K562 (cell line): ENCODE data around the gene MPRIP. TPM values are rescaled to one million over a fixed set of nuclear protein-coding genes. Genes with fewer than 3 reads are reported as not detected.

Experiments used
- ATAC-seq: fragments of 200-7000 bp; cut with Tn5 transposase; 3 replicates; pipeline ENCODE4 v1.9.1; 2020; ENCODE audit warnings: moderate library complexity
- BruUV-seq: library from RNA; stranded (reverse); fragments of 400-500 nt; replicated peaks from 2 replicates; lab custom pipeline; 2021; lab: Mats Ljungman, UMichigan
- CTCF ChIA-PET: fragments of 300-600 bp; formaldehyde crosslinking; extraction: SDS; loops from one replicate; lab custom pipeline; 2021; ENCODE audit warnings: low intra/inter-chr PET ratio; lab: Yijun Ruan, JAX
- POLR2A ChIA-PET: fragments of 300-600, 350-650 bp; sonication (Branson Sonifier 250); formaldehyde crosslinking; extraction: SDS; loops from one replicate; lab custom pipeline; 2021; ENCODE audit warnings: antibody characterized with exemption, inconsistent platforms; lab: Yijun Ruan, JAX
- DNase-seq, 4 experiments: peaks; one replicate each; pipeline versions ENCODE4 v3.0.0 to v3.0.0-alpha.2; 2011 to 2018; ENCODE audit warnings: low spot score in 3 of 4, mixed read lengths in 3 of 4; ENCODE audit errors: extremely low read depth in 1 of 4
- FAIRE-seq: peaks from 2 replicates; lab custom pipeline; 2011; peaks lifted over from hg19 to GRCh38; lab: Jason Lieb, UNC
- H2AFZ ChIP-seq: 2 replicates; pipeline ENCODE4 v1.6.0; 2011; ENCODE audit warnings: low read depth, low read length, control low read depth, inconsistent platforms
- H3K27ac ChIP-seq: fragments of 200-600 bp; 3 replicates; pipeline ENCODE4 v1.8.0; 2011; ENCODE audit warnings: low read depth, mild to moderate bottlenecking, control low read depth, inconsistent platforms, low read length, moderate library complexity, mixed read lengths; ENCODE audit errors: extremely low read depth
- H3K27me3 ChIP-seq, 2 experiments: fragments of 300-600 bp in 1 of 2; 2 replicates in 1 of 2; 3 replicates in 1 of 2; pipeline versions ENCODE4 v1.6.0 to v1.8.0; 2011; ENCODE audit warnings: inconsistent platforms in 2 of 2, low read length in 2 of 2, mild to moderate bottlenecking in 1 of 2, mixed read lengths in 1 of 2, moderate library complexity in 1 of 2; ENCODE audit not compliant: control insufficient read depth in 2 of 2, insufficient read depth in 2 of 2
- H3K36me3 ChIP-seq: fragments of 300-600 bp; 3 replicates; pipeline ENCODE4 v1.8.0; 2011; ENCODE audit warnings: mild to moderate bottlenecking, low read length, inconsistent platforms; ENCODE audit not compliant: control insufficient read depth, insufficient read depth
- H3K4me1 ChIP-seq, 2 experiments: fragments of 200-600 bp in 1 of 2; replicated peaks in 1 of 2; 2 replicates in 1 of 2; 3 replicates in 1 of 2; pipeline versions ENCODE4 v1.5.1 to v1.8.0; 2011; ENCODE audit warnings: inconsistent platforms in 2 of 2, low read length in 2 of 2, mild to moderate bottlenecking in 1 of 2, mixed read lengths in 1 of 2, moderate library complexity in 1 of 2; ENCODE audit not compliant: control insufficient read depth in 2 of 2, insufficient read depth in 2 of 2
- H3K4me2 ChIP-seq: 2 replicates; pipeline ENCODE4 v1.6.1; 2011; ENCODE audit warnings: low read length, control low read depth, inconsistent platforms, mixed read lengths; ENCODE audit not compliant: insufficient read depth
- H3K4me3 ChIP-seq: fragments of 200-600 bp; sonication (generic), shearing (Covaris generic); 2 replicates; pipeline ENCODE4 v1.5.1; 2016; ENCODE audit warnings: control low read depth, inconsistent platforms
- H3K79me2 ChIP-seq: fragments of 200-600 bp; 3 replicates; pipeline ENCODE4 v1.8.0; 2011; ENCODE audit warnings: low read length, inconsistent platforms; ENCODE audit not compliant: control insufficient read depth, insufficient read depth
- H3K9ac ChIP-seq, 2 experiments: 2 replicates each; pipeline versions ENCODE4 v1.6.0 to v1.6.1; 2011; ENCODE audit warnings: low read depth in 2 of 2, low read length in 2 of 2, control low read depth in 1 of 2, inconsistent platforms in 1 of 2, mild to moderate bottlenecking in 1 of 2, mixed read lengths in 1 of 2; ENCODE audit not compliant: insufficient read depth in 1 of 2
- H3K9me1 ChIP-seq: one replicate; pipeline ENCODE4 v1.6.0; 2011; ENCODE audit warnings: inconsistent platforms, mild to moderate bottlenecking, low read length, moderate library complexity; ENCODE audit not compliant: control insufficient read depth, insufficient read depth
- H3K9me3 ChIP-seq: replicated peaks from 2 replicates; pipeline ENCODE4 v1.5.1; 2011; ENCODE audit warnings: low read depth, low read length, inconsistent platforms; ENCODE audit not compliant: control insufficient read depth, insufficient read depth
- H4K20me1 ChIP-seq: replicated peaks from 2 replicates; pipeline ENCODE4 v1.6.1; 2011; ENCODE audit warnings: low read length, inconsistent platforms, mixed read lengths; ENCODE audit not compliant: control insufficient read depth, insufficient read depth
- BRD9 ChIP-seq: fragments of 450-650 bp; IDR thresholded peaks from 2 replicates; pipeline ENCODE4 v1.6.1; 2018; ENCODE audit warnings: low read depth; ENCODE audit not compliant: partially characterized antibody
- STAG1 ChIP-seq: sonication (generic); formaldehyde crosslinking; IDR thresholded peaks from 2 replicates; pipeline ENCODE4 v1.5.0; 2020; ENCODE audit warnings: missing genetic modification reagents, borderline replicate concordance
- ZNF274 ChIP-seq: IDR thresholded peaks from 2 replicates; pipeline ENCODE4 v1.6.1; 2011; ENCODE audit warnings: low read depth, mild to moderate bottlenecking, low read length, moderate library complexity, borderline replicate concordance
- ZNF347 ChIP-seq: fragments of 450-650 bp; formaldehyde crosslinking; IDR thresholded peaks from 2 replicates; pipeline ENCODE4 v1.4.0; 2020; ENCODE audit warnings: low read depth, mild to moderate bottlenecking, moderate library complexity
- ZNF444 ChIP-seq: fragments of 250-450 bp; sonication (Bioruptor Pico); IDR thresholded peaks from 2 replicates; pipeline ENCODE4 v1.4.0; 2020; ENCODE audit warnings: mild to moderate bottlenecking, moderate library complexity
- WGBS: fragments of 100-300 bp; shearing (Covaris generic); methylation state at CpG from one replicate; pipeline ENCODE4 v1.1.6; 2016; ENCODE audit warnings: low coverage, mixed read lengths; ENCODE audit not compliant: insufficient coverage; ENCODE audit errors: missing lambda C conversion rate; 5-methylcytosine and 5-hydroxymethylcytosine counted together
- in situ Hi-C: fragments of 300-500 bp; cut with MboI; formaldehyde crosslinking; loops from 4 replicates; pipeline ENCODE4 v1.15.0; 2018; ENCODE audit warnings: inconsistent platforms, mixed read lengths
- intact Hi-C: fragments of 100-400 bp; cut with micrococcal nuclease; formaldehyde crosslinking; loops from 2 replicates; pipeline ENCODE4 v1.14.2; 2022
- polyA plus RNA-seq, 8 experiments: library from polyadenylated mRNA; depleted of rRNA in 4 of 8; stranded (reverse) in 5 of 8; unstranded in 3 of 8; fragments of >200 nt; fragmentation: Nextera tagmentation in 2 of 8; fragmentation: Illumina TruSeq in 1 of 8; extraction: Ambion mirVana in 2 of 8; extraction: Trizol in 1 of 8; gene quantifications; 2 replicates each; pipeline versions ENCODE4 v1.2.1 to v1.2.3, GENCODE V29; 2011 to 2014; ENCODE audit warnings: inconsistent platforms in 1 of 8, missing spikeins in 1 of 8
- total RNA-seq, 7 experiments: library from RNA; depleted of rRNA in 6 of 7; stranded (reverse); fragments of >200 nt in 6 of 7; fragmentation: Illumina TruSeq in 2 of 7; extraction: Trizol in 2 of 7; gene quantifications; 2 replicates each; pipeline versions ENCODE4 v1.2.1 to v1.2.3, GENCODE V29; 2011 to 2021; ENCODE audit warnings: low replicate concordance in 1 of 7
- TF ChIP-seq, protein P1 (sequence below): sonication (generic); formaldehyde crosslinking; IDR thresholded peaks from 2 replicates; pipeline ENCODE4 v1.8.1; 2023; ENCODE audit warnings: mild to moderate bottlenecking, missing genetic modification reagents

MPRIP gene
- total and polyA plus RNA-seq, 9 of the 15 experiments (the other 6 are each of a cell fraction or from before 2014, with no cell fraction given): 10.0 to 72.6 (median 30.1) TPM

DNA sequence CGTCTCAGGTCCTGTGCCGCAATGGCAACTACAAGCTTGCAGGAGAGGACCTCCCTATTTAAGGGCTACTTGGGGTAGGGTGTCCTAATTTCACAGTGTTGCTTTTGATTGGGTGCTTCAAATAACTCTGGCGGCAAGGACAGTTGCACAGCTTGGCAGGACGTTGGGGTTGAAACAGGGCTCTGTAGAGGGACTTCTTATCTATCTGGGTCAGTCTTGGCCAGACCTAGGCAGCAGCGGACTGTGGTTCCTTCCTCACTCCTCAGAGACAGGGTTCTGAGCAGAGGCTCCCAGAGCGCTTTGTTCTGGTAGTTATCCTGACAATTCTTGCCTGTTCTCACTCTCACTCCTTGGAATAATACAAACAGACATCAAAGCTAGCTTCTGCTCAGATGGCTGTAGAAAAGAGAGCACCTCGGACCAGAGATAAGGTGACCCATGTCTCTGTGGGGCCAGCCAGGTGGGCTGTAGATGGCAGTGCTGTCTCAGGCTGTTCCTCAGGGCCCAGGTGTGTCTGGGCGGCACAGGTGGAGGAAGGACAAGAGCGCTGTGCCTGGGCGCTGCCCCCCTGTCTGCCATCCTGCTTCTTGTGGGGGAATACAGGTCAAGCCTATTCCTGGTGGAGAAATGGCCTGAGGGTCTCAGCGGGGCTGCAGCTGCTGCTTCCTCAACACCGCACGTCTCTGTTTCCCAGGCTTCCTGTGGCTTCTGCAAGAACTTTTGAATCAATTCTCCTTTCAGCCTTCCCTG, 102.8 kb downstream of the MPRIP start:
- TF ChIP-seq, protein P1, sequence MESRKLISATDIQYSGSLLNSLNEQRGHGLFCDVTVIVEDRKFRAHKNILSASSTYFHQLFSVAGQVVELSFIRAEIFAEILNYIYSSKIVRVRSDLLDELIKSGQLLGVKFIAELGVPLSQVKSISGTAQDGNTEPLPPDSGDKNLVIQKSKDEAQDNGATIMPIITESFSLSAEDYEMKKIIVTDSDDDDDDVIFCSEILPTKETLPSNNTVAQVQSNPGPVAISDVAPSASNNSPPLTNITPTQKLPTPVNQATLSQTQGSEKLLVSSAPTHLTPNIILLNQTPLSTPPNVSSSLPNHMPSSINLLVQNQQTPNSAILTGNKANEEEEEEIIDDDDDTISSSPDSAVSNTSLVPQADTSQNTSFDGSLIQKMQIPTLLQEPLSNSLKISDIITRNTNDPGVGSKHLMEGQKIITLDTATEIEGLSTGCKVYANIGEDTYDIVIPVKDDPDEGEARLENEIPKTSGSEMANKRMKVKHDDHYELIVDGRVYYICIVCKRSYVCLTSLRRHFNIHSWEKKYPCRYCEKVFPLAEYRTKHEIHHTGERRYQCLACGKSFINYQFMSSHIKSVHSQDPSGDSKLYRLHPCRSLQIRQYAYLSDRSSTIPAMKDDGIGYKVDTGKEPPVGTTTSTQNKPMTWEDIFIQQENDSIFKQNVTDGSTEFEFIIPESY: no peak
- TF ChIP-seq ZNF444 (no peak), ZNF274 (no peak), ZNF347 (CRISPR knock-in tag) (no peak), BRD9 (no peak), STAG1 (CRISPR knock-in tag) (no peak)
- no peak overlapping the region for H2AFZ ChIP-seq
- POLR2A ChIA-PET: interaction anchor here (1.1 kb wide), 1 partner anchor 62 kb away, joined by 3 read pairs; no protein-coding TSS in a partner anchor
- 75% methylated on average over 9 of the region's 13 CpGs for WGBS
- no peak for FAIRE-seq
- no peaks in the 10 kb centered on the region for H3K9me1 ChIP-seq
- H3K27ac ChIP-seq: no peak overlapping the region
- no peak overlapping the region; a peak in 1 of 4 replicates for H3K9ac ChIP-seq
- no peaks in the 10 kb centered on the region for H3K27me3 ChIP-seq
- in situ Hi-C loops (no loop called here), intact Hi-C loops (loop anchor here (5.0 to 10.0 kb wide), 2 partner anchors 143 to 170 kb away; no protein-coding TSS in a partner anchor)
- ATAC-seq: no peak
- no peak overlapping the region for H3K4me3 ChIP-seq
- no peaks in the 10 kb centered on the region for H3K79me2 ChIP-seq
- no peaks in the 10 kb centered on the region for H4K20me1 ChIP-seq
- DNase-seq: no peak
- CTCF ChIA-PET: no interaction called here
- H3K9me3 ChIP-seq: no peaks in the 10 kb centered on the region
- H3K4me1 ChIP-seq: peaks cover 0 to 7% of the 10 kb centered on the region in 2 experiments; a peak in 1 of 5 replicates
- H3K4me2 ChIP-seq: no peak overlapping the region
- no TSS peak for BruUV-seq
- peaks cover 38% of the 10 kb centered on the region; the same call in 2 of the 3 replicates for H3K36me3 ChIP-seq
